NCI-H69 (cell line): ENCODE measurements around the gene PSG1.
"Not testable (repeated sequence)": the region's sequence is repeated elsewhere in the genome, so short reads cannot be mapped to it uniquely, and the experiment has no call there.

Experiments
- DNase-seq: peaks from one replicate; lab custom pipeline; 2025; lab: John Stamatoyannopoulos, UW

Gene PSG1

GRCh38 chr19:42881279-42881678, 1.8 kb upstream of the PSG1 start:
- DNase-seq: not testable (repeated sequence)

- not testable (repeated sequence) for DNase-seq
These were observed 1.1 kb upstream of the PSG1 start for GRCh38 chr19:42880621-42881020.

- not testable (repeated sequence) for DNase-seq
These were observed 2.9 kb downstream of the PSG1 start for GRCh38 chr19:42876596-42876995.

- not testable (repeated sequence) for DNase-seq
These were observed 3.6 kb downstream of the PSG1 start for GRCh38 chr19:42875881-42876280.

- not testable (repeated sequence) for DNase-seq
These were observed 4.4 kb downstream of the PSG1 start for GRCh38 chr19:42874901-42875813.

GRCh38 chr19:42874136-42874535, 5.4 kb downstream of the PSG1 start:
- DNase-seq: not testable (repeated sequence)

GRCh38 chr19:42872608-42873007, 6.9 kb downstream of the PSG1 start:
- no peak for DNase-seq

GRCh38 chr19:42857544-42857867, 22.0 kb downstream of the PSG1 start:
- no peak for DNase-seq

- DNase-seq: not testable (repeated sequence)
These were observed 22.5 kb downstream of the PSG1 start for GRCh38 chr19:42856866-42857543.

- not testable (repeated sequence) for DNase-seq
These were observed 24.8 kb downstream of the PSG1 start for GRCh38 chr19:42854745-42855144.

GRCh38 chr19:42853231-42853630, 26.3 kb downstream of the PSG1 start:
- DNase-seq: not testable (repeated sequence)

- not testable (repeated sequence) for DNase-seq
These were observed 26.7 kb downstream of the PSG1 start for GRCh38 chr19:42852821-42853220.

GRCh38 chr19:42851718-42852280, 27.7 kb downstream of the PSG1 start:
- not testable (repeated sequence) for DNase-seq

GRCh38 chr19:42850981-42851717, 28.4 kb downstream of the PSG1 start:
- DNase-seq: no peak

- no peak for DNase-seq
These were observed 32.9 kb downstream of the PSG1 start for GRCh38 chr19:42846597-42846996.

GRCh38 chr19:42843631-42844030, 35.9 kb downstream of the PSG1 start:
- not testable (repeated sequence) for DNase-seq

- DNase-seq: not testable (repeated sequence)
These were observed 46.6 kb downstream of the PSG1 start for GRCh38 chr19:42832746-42833442.

- DNase-seq: not testable (repeated sequence)
These were observed 47.4 kb downstream of the PSG1 start for GRCh38 chr19:42832023-42832680.

GRCh38 chr19:42831221-42832019, 48.1 kb downstream of the PSG1 start:
- DNase-seq: no peak
